ENCODE results near the gene ACSL6. TPM values are rescaled to one million over a fixed set of nuclear protein-coding genes. Genes with fewer than 3 reads are reported as not detected.

ACSL6 gene
- total and polyA plus RNA-seq, 2 donors (not counting 1 experiment from before 2014, with no cell fraction given), result 0.02 to 0.33 TPM

DNA sequence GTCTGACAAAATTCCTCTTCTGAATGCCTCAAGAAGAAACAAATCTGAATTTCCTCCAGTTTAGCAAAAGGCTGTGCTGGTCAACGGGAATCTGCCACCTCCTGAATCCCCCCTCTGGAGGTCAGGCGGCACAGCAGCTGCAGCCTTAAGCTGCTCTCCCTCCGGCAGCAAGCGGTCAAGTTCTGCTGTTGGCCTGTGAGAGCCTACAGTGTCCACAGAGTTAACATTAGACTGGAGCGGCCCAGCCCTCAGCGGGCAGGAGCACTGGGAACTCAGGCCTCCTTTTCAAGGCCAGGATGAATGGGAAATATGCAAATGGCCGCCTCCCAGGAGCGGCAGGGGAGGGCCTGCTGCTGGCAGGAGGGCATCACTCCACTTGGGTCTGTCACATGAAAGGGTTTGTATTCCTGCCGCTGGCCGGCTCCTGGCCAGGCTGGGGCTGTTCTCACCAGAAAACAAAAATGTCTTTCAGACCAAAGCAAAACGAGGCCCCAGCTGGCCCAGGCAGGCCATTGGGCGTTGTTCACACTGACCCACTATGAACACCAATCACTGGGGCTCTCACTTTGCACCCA lies 8.2 kb downstream of the ACSL6 start:
- no peak overlapping the region for H3K4me3 ChIP-seq (replicated peaks in 1 of 4; ENCODE audit: control extremely low read depth in 1 of 4, insufficient read depth in 1 of 4, low read depth in 3 of 4, low read length in 4 of 4)
- no peak overlapping the region for H2AFZ ChIP-seq (ENCODE audit: low read length)
- H3K36me3 ChIP-seq (ENCODE audit: control insufficient read depth, insufficient read depth, low read length), result no peaks in the 10 kb centered on the region
- no peaks in the 10 kb centered on the region for H3K4me1 ChIP-seq (ENCODE audit: control insufficient read depth, extremely low read depth, insufficient read depth, low read length)
- no peak overlapping the region for H3K27ac ChIP-seq (ENCODE audit: insufficient read depth, low read length)
- H3K4me2 ChIP-seq (ENCODE audit: extremely low read depth, insufficient read depth, low read length), result no peak overlapping the region
- no peaks in the 10 kb centered on the region for H3K9me3 ChIP-seq (ENCODE audit: control insufficient read depth, insufficient read depth, low read depth, low read length)
- H3K79me2 ChIP-seq (ENCODE audit: control insufficient read depth, insufficient read depth, low read length), result no peaks in the 10 kb centered on the region
- H4K20me1 ChIP-seq (ENCODE audit: control insufficient read depth, extremely low read depth, insufficient read depth, low read length), result no peaks in the 10 kb centered on the region
- H3K9ac ChIP-seq (ENCODE audit: insufficient read depth, low read length), result no peak overlapping the region
- TF ChIP-seq, protein P1, sequence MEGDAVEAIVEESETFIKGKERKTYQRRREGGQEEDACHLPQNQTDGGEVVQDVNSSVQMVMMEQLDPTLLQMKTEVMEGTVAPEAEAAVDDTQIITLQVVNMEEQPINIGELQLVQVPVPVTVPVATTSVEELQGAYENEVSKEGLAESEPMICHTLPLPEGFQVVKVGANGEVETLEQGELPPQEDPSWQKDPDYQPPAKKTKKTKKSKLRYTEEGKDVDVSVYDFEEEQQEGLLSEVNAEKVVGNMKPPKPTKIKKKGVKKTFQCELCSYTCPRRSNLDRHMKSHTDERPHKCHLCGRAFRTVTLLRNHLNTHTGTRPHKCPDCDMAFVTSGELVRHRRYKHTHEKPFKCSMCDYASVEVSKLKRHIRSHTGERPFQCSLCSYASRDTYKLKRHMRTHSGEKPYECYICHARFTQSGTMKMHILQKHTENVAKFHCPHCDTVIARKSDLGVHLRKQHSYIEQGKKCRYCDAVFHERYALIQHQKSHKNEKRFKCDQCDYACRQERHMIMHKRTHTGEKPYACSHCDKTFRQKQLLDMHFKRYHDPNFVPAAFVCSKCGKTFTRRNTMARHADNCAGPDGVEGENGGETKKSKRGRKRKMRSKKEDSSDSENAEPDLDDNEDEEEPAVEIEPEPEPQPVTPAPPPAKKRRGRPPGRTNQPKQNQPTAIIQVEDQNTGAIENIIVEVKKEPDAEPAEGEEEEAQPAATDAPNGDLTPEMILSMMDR (conservative IDR thresholded peaks at IDR 0.05 in 1 of 2, IDR thresholded peaks at IDR 0.05 in 1 of 2; ENCODE audit: low read depth in 1 of 2, low read length in 2 of 2), result peak; percentile 24 to 38
- TF ChIP-seq EZH2 (IDR thresholded peaks at IDR 0.05; ENCODE audit: low read length, missing control alignments), result no peak
- peak; percentile 10 to 31 for DNase-seq (ENCODE audit: low read depth in 2 of 2)
- peaks cover 4% of the 10 kb centered on the region for H3K27me3 ChIP-seq (ENCODE audit: control insufficient read depth, insufficient read depth, low read length)

GRCh38 chr5:132002757-132003156 lies 8.7 kb downstream of the ACSL6 start:
- H2AFZ ChIP-seq (ENCODE audit: low read length), result no peak overlapping the region
- H4K20me1 ChIP-seq (ENCODE audit: control insufficient read depth, extremely low read depth, insufficient read depth, low read length), result no peaks in the 10 kb centered on the region
- no peak overlapping the region for H3K4me3 ChIP-seq (replicated peaks in 1 of 4; ENCODE audit: control extremely low read depth in 1 of 4, insufficient read depth in 1 of 4, low read depth in 3 of 4, low read length in 4 of 4)
- no peak for DNase-seq (ENCODE audit: low read depth in 2 of 2)
- H3K4me1 ChIP-seq (ENCODE audit: control insufficient read depth, extremely low read depth, insufficient read depth, low read length), result no peaks in the 10 kb centered on the region
- H3K36me3 ChIP-seq (ENCODE audit: control insufficient read depth, insufficient read depth, low read length), result no peaks in the 10 kb centered on the region
- H3K9me3 ChIP-seq (ENCODE audit: control insufficient read depth, insufficient read depth, low read depth, low read length), result no peaks in the 10 kb centered on the region
- peaks cover 4% of the 10 kb centered on the region for H3K27me3 ChIP-seq (ENCODE audit: control insufficient read depth, insufficient read depth, low read length)
- TF ChIP-seq EZH2 (IDR thresholded peaks at IDR 0.05; ENCODE audit: low read length, missing control alignments), result no peak
- TF ChIP-seq, protein P1 (conservative IDR thresholded peaks at IDR 0.05 in 1 of 2, IDR thresholded peaks at IDR 0.05 in 1 of 2; ENCODE audit: low read depth in 1 of 2, low read length in 2 of 2), result no peak
- no peaks in the 10 kb centered on the region for H3K79me2 ChIP-seq (ENCODE audit: control insufficient read depth, insufficient read depth, low read length)
- no peak overlapping the region for H3K9ac ChIP-seq (ENCODE audit: insufficient read depth, low read length)
- H3K4me2 ChIP-seq (ENCODE audit: extremely low read depth, insufficient read depth, low read length), result no peak overlapping the region
- no peak overlapping the region for H3K27ac ChIP-seq (ENCODE audit: insufficient read depth, low read length)

GRCh38 chr5:132001647-132002561 lies 9.6 kb downstream of the ACSL6 start:
- no peak overlapping the region for H3K4me3 ChIP-seq (replicated peaks in 1 of 4; ENCODE audit: control extremely low read depth in 1 of 4, insufficient read depth in 1 of 4, low read depth in 3 of 4, low read length in 4 of 4)
- H3K4me1 ChIP-seq (ENCODE audit: control insufficient read depth, extremely low read depth, insufficient read depth, low read length), result no peaks in the 10 kb centered on the region
- no peak overlapping the region for H3K4me2 ChIP-seq (ENCODE audit: extremely low read depth, insufficient read depth, low read length)
- H3K27me3 ChIP-seq (ENCODE audit: control insufficient read depth, insufficient read depth, low read length), result peaks cover 6% of the 10 kb centered on the region
- DNase-seq (ENCODE audit: low read depth in 2 of 2), result peak; percentile 8 to 51
- no peak overlapping the region for H2AFZ ChIP-seq (ENCODE audit: low read length)
- TF ChIP-seq, protein P1 (conservative IDR thresholded peaks at IDR 0.05 in 1 of 2, IDR thresholded peaks at IDR 0.05 in 1 of 2; ENCODE audit: low read depth in 1 of 2, low read length in 2 of 2), result no peak
- no peak for TF ChIP-seq EZH2 (IDR thresholded peaks at IDR 0.05; ENCODE audit: low read length, missing control alignments)
- H3K27ac ChIP-seq (ENCODE audit: insufficient read depth, low read length), result no peak overlapping the region
- H4K20me1 ChIP-seq (ENCODE audit: control insufficient read depth, extremely low read depth, insufficient read depth, low read length), result no peaks in the 10 kb centered on the region
- no peaks in the 10 kb centered on the region for H3K36me3 ChIP-seq (ENCODE audit: control insufficient read depth, insufficient read depth, low read length)
- H3K79me2 ChIP-seq (ENCODE audit: control insufficient read depth, insufficient read depth, low read length), result no peaks in the 10 kb centered on the region
- H3K9ac ChIP-seq (ENCODE audit: insufficient read depth, low read length), result no peak overlapping the region
- H3K9me3 ChIP-seq (ENCODE audit: control insufficient read depth, insufficient read depth, low read depth, low read length), result no peaks in the 10 kb centered on the region
